GM18907 (cell line): Measurements from ENCODE around the gene EIF2S3.

Experiments used
- ATAC-seq: cut with Tn5 transposase; IDR thresholded peaks from one replicate; pipeline ENCODE4 v1.9.1; 2021; ENCODE audit warnings: mild to moderate bottlenecking, moderate library complexity; ENCODE audit not compliant: unreplicated experiment

Gene EIF2S3

DNA sequence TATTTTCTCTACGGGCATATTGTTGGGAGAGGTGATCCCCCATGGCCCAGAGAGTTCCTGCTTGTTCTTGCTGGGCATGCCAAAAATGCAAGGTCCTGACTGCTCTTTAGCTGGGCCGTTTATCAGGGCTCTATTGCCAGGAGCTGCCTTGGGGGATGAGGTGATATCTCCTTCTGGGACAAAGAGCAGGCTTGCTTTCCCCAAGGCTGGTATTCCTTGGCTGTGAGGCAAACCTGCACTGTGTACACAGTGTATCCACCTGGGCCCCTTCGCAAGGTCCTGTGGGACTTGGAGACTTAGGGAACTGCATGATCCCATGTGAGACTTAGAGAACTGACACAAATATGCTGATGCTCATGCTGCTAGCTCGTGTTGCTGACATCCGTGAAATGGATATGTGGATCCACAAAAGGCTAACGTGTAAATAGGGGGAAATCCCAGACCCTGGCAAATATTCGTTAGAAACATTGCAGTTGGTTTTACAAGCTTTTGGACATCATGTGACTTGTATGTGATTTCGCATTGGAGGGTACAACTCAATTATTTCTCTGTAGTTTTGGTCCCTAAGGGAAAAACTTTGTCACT is 70.4 kb downstream of the EIF2S3 start:
- ATAC-seq, result no peak
